GM19025 (cell line): ENCODE data around the gene LHCGR.

Source experiments
- ATAC-seq: cut with Tn5 transposase; IDR thresholded peaks from one replicate; pipeline ENCODE4 v1.9.1; 2021; ENCODE audit warnings: mild to moderate bottlenecking, low read depth, moderate library complexity; ENCODE audit not compliant: unreplicated experiment

Gene LHCGR

DNA sequence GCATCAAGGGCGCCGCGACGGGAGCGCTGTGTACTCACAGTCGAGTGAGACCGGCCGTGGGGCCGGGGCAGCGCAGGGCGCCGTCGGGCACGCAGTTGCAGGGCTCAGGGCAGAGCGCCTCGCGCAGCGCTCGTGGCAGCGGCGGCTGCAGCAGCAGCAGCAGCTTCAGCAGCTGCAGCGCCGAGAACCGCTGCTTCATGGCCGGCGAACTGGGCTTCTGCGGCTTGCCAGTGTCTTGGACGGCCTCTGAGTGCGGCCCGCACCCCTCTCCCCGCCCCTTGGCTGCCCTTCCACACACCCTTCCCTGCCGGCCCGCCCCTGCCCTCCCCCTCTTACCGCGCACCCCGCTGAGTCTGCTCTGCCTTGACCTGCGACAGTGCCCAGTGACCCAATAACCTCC lies at the start of gene LHCGR:
LHCGR (minus strand) TSS at position 252 of the 400 bp plus-strand sequence; CDS start at position 199, 53 bp downstream.
- ATAC-seq: no peak

DNA sequence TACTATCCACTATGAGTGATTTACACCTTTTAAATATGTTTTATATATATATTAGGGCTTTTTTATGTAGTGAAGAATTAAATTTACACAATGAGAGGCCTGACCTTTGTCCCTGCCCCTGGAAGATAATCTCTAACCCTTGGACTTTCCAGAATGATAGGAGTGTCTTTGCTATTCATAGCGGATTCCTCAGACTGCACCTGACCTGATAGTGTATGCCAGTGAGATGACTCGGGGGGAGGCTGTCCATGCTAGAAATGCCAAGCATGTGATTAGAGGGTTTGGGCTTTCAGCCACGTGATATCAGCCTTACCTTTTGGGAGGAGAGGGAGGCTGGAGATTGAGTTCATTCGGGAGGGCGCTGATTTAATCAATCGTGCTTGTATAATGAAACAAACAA lies 44.1 kb upstream of the LHCGR start:
- ATAC-seq: no peak

DNA sequence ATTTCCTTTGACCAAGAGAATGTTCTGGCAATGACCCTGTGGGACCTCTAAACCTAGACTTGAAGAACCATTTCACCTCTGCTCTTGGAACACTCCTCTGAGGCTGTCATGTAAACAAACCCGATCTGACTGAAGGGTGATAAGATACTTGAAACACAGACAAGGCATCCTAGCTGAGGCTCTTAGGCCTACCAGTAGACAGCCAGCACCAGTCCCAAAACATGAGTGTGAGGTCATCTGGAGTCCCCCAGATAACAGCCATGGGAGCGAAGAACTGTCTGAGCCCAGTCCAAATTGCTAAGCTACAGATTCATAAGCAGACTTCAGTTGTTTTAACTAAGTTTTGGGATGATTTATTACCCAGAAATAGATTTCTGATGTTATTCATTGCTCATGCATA lies 39.5 kb upstream of the LHCGR start:
- ATAC-seq: no peak

DNA sequence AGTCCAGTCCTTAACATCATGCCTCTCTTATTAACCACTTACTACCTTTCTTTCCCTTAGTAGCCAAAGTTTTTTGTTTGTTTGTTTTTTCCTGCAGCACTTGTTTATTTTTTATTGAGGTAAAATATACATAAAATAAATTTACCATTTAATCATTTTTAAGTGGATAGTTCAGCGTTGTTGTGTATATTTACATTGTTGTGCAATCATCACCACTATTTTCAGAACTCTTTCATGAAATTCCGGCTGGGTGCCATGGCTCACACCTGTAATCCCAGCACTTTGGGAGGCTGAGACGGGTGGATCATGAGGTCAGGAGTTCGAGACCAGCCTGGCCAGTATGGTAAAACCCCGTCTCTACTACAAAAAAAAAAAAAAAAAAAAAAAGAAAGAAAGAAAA lies 38.1 kb upstream of the LHCGR start:
- no peak for ATAC-seq

DNA sequence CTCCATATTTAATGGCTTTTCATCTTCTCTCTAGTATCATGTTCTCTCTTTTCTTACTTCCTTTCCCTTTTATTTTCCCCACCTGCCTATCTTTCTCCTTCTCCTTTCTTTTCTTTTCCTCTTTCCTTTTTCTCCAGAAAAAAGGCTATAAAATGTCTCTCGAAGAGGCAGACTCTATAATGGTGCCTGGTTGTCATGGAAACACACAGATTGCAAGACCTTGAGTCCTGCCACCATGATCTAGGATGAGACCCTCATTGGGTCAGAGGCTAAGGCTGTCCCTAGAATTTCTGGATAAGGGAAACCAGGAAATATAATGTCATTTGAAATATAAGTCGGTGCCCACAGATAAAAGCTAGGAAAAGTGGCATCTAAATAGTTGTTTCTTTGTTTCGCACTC lies 36.5 kb upstream of the LHCGR start:
- no peak for ATAC-seq

DNA sequence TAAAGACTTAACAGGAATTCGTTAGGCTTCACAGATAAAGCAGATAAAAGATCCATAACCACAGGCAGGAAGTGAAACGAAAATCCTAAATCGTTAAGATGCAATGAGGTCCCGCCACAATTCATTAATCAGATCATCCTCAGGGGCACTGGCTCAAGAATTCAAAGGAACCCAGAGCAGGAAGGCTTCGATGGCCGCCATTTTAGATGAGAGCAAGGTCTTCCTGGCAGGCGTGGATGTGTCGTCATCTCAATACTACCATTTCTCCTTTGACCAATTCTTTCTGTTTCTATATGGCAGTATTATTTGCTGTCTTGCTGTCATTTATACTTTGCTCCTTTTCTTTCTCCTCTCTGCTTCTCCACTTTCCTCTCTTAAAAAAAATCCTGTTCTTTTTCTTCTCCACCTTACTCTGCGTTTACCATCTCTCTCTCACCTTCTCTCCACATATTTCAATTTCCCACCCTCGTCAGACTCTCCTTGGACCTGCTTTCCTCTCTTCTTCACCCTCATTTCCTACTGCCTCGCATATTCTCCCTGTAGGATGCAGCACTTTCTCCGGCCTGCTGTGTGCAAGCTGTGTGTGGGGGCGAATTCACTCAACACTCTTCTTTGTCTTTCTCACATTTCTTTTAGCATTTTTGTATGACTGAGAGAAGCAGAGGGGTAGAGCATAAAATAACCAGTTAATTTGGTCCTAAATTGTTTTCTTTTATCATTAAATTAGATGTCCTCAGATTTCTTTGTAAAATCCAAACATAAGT lies 35.1 kb upstream of the LHCGR start:
- no peak for ATAC-seq

DNA sequence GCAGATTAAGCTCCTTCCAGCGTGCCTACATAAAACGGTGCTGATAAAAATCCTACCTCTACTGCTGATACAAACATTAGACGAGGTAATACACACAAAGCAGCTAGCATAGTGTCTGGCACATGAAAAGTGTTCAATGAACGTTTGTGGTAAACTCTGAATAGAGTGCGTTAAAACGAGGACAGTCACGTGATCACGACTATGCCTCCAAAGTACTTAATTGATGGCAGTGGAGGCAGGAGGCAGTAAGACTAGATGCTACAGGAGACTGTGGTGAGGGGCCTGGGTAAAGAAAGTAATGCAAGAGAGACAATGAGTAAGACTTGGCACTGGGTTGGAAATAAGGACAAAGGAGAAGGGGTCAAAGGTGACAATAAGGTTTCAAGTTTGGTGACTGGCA lies 32.1 kb upstream of the LHCGR start:
- no peak for ATAC-seq

DNA sequence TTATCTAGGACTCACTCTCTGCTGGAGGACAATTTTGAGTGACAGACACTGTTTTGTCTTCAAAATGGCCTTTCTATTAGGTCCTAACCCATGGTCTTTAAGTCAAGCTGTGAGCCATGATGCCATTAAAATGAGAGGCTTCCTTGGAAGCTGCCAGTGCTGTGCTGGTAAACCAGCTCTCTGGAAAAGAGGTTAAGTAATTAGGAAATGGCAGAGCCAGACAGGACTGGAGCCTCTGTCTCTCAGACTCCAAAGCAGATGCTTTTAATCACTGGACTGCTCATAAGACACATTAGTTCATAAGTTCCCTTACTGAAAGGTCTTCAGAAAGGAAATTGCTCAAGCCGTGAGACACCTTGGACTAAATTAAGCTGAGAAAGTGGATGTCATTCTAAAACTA lies 25.8 kb upstream of the LHCGR start:
- no peak for ATAC-seq

DNA sequence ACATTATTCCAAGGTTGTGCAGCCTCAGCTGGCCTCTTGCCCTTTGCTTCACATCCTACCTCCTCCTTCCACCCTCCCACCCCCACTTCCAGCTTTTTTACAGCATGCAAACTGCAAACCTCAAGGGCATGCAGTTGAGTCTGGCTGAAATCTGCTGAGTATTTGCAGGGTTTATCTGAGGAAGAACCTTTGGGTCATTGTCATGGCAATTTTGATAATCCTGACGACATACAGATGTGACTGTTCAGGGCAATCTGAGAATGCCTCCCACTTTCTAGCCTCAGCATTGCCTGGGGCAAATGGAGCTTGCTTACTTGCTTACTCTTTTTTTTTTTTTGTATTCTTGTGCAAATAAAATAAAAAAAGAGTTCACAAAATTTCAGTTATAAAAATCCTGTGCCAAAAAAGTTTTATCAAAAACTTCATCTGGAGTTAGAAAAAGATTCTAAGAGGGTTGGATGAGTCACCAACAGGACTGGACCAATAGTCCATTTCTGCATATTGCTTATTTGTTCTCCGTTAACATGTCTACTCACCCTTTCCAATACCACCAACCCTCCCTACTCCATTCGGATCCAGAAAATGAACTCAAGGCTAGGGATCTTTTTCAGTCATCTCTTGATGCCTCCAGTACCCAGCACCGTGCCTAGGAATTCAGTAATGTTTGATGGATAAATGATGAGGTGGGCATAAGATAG lies 23.6 kb upstream of the LHCGR start:
- no peak for ATAC-seq

DNA sequence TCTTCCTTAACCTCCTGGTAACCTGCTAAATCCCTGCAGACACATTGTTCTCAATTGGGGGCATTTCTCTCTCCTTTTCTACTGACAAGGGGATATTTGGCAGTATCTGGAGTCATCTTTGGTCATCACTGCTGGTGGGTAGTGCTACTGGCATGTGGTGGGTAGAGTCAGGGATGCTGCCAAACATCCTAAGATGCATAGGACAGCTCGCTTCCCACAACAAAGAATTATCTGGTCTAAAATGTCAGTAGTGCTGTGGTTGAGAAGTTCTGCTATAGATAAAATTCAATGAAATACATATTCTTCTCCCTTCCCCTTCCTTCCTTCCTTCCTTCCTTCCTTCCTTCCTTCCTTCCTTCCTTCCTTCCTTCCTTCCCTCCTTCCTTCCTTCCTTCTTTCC lies 18.7 kb upstream of the LHCGR start:
- ATAC-seq: no peak

DNA sequence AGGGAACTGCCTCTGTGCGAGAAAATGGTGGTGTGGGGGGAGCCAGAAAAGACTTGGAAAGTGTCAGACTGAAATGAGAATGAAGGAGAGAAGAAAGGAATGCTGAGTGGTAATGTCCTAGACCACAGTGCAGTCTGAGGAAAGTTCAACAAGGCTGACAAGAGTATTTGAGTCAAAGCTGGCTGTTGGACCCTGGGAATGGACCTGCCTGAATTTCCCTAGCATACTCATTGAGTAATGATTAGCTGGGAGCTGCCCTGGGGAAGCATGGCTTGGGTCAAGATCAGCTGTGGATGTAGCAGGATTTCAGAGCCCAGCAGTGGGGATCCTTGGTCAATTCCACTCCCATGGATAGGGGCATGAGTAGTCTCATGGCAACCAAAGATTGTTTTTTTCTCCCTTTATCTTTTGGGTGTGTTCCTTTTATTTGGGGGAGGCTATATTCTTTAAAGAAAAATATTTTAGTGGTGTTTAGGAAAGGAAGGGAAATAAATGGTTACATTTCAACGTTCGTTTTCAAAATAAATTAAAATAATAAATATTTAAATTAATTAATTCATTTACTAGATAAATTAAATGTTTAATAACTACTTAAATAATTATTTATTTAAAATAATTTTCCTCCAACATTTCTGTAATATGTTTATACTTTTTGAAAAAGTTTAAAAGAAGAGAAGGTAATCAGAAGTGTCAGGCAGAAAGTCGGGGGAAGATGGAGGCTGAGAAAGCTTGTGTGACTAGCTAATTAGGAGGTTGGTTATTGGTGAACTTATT lies 15.9 kb upstream of the LHCGR start:
- no peak for ATAC-seq

DNA sequence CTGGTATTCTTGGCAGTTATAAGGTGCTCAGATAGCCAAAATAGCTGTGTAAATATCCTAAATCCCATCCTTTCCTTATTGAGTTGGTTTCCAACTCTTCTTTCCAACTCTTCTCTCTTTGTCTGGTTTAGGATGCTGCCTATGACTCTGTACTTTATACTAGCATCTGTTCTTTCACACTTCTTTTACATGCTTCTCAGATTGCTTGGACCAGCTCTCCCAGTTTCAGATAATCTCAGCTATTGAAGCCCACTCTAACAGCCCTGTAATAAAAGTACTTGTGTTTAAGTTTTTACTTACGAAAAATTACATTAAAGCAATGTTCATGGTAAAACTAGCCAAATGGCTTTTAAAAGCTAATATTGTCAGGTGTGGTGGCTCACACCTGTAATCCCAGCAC lies 14.7 kb upstream of the LHCGR start:
- ATAC-seq: no peak

DNA sequence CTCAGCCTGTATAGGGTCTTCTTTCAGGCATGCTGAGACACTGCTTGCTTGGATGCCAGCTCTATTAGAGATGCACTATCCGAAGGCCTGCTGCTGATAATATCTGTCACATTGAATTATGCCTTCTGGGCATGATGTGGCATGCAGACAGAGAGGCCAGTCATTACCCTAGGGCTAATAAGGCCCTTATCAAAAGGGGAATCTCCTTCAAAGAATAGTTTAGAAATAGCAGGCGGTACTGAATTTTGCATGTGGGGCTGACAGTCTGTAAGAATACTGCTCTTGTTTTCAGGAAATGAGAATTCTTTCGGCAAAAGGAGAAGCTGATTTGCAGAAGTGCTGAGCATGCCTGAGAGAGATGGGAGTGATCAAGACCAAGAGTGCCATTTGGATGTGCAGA lies 13.1 kb upstream of the LHCGR start:
- ATAC-seq: no peak

DNA sequence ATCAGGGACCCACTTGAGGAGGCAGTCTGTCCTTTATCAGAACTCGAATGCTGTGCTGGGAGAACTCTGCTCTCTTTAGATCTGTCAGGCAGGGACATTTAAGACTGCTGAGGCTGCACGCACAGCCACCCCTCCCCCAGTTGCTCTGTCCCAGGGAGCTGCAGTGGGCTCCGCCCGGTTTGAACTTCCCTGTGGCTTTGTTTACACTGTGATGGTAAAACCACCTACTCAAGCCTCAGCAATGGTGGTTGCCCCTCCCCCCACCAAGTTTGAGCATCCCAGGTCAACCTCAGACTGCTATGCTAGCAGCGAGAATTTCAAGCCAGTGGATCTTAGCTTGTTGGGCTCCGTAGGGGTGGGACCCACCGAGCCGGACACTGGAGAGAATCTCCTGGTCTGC lies 11.8 kb upstream of the LHCGR start:
- ATAC-seq: no peak

DNA sequence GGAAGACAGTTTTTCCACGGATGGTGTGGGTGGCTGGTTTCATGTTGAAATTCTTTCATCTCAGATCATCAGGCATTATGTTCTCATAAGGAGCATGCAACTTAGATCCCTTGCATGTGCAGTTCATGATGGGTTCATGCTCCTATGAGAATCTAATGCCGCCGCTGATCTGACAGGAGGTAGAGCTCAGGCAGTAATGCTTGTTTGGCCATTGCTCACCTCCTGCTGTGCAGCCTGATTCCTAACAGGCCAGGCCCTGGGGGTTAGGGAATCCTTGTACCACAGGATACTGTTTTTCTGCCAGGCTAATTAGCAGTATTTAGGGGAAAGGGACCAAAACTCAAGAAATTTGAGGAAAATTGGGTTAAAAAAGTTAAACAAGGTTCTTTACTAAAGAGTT lies 5.3 kb upstream of the LHCGR start:
- no peak for ATAC-seq

DNA sequence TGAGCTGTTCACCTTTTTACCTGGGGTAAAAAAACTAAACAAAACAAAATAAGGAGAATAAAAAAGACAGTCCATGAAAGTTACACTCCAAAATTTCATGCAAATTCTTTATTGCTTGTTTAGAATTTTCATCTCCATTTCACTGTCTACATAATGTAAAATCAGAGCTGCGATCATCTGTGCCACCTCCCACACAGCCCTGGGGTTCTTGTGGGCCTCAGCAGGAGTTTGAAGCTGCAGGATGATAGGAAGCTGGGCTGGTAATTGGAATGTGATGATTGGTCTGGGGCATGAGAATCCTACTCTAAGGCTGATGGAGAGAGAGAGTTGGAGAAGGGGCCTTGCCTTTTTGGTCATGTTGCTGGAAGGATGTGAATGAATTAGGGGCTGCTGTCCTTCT lies 4.2 kb upstream of the LHCGR start:
- no peak for ATAC-seq

DNA sequence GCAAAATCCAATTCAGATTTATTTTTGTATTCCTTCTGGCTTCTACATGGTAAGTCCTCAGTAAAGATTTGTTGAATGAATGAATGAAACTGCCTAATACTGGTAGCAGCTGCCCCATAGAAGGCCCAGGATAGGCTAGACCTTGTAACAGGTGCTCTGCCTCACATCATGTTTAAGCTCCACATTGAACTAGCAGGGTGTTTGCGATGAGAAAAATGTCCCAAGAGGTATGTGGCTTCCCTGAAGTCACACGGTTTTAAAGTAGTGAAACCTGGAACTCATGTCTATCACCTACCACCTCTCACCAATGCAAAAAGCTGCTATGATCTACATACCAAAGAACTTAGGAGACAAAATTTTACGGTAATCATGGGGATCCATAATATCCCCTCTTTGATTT lies 765 bp upstream of the LHCGR start:
- no peak for ATAC-seq

DNA sequence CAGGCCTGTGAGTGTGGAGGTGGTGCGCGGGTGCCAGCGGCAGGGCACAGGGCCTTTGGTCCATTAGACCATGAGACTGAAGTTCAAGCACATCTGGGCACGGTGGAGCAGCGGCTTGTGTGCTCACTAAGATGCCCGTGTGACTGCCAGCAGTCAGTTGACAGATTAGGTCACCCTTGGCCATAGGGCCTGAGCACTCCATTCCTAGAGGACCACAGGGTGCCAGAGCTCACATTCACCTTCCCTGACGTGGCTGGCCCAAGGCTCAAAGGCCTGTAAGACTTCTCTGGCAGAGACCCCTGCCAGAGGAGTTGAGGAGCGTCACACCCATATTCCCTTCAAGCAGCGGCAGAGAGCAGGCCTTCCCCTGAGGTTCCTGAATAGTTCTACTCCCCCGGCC lies 650 bp downstream of the LHCGR start:
- ATAC-seq: no peak

DNA sequence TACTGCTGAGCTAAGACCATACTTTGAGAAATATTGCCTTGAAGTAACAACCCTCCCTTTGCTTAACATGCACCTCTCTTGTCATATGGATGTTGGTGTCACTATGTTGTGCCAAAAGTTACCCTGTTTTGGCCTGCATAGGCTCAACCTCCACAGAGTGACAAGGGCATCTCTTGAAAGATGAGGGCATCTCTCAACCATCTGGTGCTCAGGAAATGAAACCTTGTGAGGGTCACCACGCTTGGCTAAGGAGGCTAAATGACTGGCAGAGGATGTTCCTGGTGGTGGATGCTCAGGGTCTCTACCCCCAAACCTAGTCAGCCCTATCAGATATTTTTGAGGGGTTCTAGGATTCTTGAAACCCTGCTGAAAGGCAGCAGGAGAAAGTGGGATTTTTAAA lies 2.3 kb downstream of the LHCGR start:
- ATAC-seq: no peak

DNA sequence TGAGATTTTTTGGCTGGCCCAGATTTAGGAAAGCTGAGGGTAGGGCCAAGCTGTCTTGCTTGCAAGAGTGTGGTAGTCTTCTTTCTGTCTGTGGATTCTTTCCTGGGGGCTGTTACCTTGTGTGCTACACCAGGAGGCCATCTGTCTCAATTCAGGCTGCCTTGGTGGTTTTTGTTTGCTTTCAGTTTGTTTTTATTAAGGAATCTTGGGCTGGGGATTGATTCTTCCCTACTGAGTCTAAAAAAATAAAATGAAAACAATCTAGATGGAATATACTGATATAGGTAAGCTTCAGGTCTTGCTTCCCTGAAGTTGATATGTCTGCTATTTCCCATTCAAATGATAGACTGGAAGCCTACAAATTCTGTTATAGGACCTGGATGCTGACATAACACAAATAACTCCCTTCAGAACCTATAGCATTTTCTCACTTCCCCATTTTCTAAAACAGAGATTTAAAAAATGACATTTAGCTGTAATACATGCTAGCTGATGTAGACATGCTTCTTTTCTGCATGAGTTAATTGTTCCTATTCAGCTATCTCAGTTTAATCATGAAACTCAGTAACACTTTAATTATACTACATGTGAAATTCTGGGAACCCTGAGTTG lies 5.3 kb downstream of the LHCGR start:
- ATAC-seq: no peak
